Endodermal cell (in vitro differentiated cells): ENCODE data around the gene CYBB. TPM values are rescaled to one million over a fixed set of nuclear protein-coding genes. Genes with fewer than 3 reads are reported as not detected.

Source experiments
- DNase-seq: peaks from one replicate; pipeline ENCODE4 v3.0.0-alpha.2; 2017
- H3K27ac ChIP-seq: 2 replicates; pipeline ENCODE4 v1.5.1; 2013; ENCODE audit warnings: mild to moderate bottlenecking, low read depth, low read length, moderate library complexity
- H3K27me3 ChIP-seq: 2 replicates; pipeline ENCODE4 v1.6.1; 2013; ENCODE audit warnings: mild to moderate bottlenecking, low read length, moderate library complexity; ENCODE audit not compliant: insufficient read depth, control insufficient read depth, poor library complexity, severe bottlenecking
- H3K36me3 ChIP-seq: 2 replicates; pipeline ENCODE4 v1.7.0; 2013; ENCODE audit warnings: mild to moderate bottlenecking, low read length, moderate library complexity; ENCODE audit not compliant: control insufficient read depth, insufficient read depth
- H3K4me1 ChIP-seq: one replicate; pipeline ENCODE4 v1.7.0; 2013; ENCODE audit warnings: low read length; ENCODE audit not compliant: control insufficient read depth, insufficient read depth
- H3K4me3 ChIP-seq: 2 replicates; pipeline ENCODE4 v1.5.1; 2013; ENCODE audit warnings: mild to moderate bottlenecking, low read length, moderate library complexity
- H3K9ac ChIP-seq: 2 replicates; pipeline ENCODE4 v1.6.1; 2013; ENCODE audit warnings: mild to moderate bottlenecking, low read length, moderate library complexity; ENCODE audit not compliant: poor library complexity, severe bottlenecking; ENCODE audit errors: extremely low read depth
- H3K9me3 ChIP-seq: 2 replicates; pipeline ENCODE4 v1.6.1; 2013; ENCODE audit warnings: mild to moderate bottlenecking, low read length, moderate library complexity; ENCODE audit not compliant: control insufficient read depth
- H3K27ac Mint-ChIP-seq: 2 replicates; pipeline ENCODE4 v1.8.0; 2020; ENCODE audit warnings: mixed read lengths
- H3K27me3 Mint-ChIP-seq: 2 replicates; pipeline ENCODE4 v1.8.0; 2021; ENCODE audit warnings: mild to moderate bottlenecking, mixed read lengths; ENCODE audit not compliant: insufficient read depth
- H3K36me3 Mint-ChIP-seq: 2 replicates; pipeline ENCODE4 v1.8.0; 2020; ENCODE audit warnings: low read depth, mixed read lengths
- H3K4me1 Mint-ChIP-seq: 2 replicates; pipeline ENCODE4 v1.8.0; 2020; ENCODE audit warnings: mixed read lengths
- H3K4me3 Mint-ChIP-seq: 2 replicates; pipeline ENCODE4 v1.8.0; 2020; ENCODE audit warnings: mild to moderate bottlenecking, moderate library complexity, mixed read lengths
- H3K9me3 Mint-ChIP-seq: 2 replicates; pipeline ENCODE4 v1.8.0; 2020; ENCODE audit warnings: mild to moderate bottlenecking, mixed read lengths
- CTCF ChIP-seq: fragments of 200-600 bp; sonication (generic); conservative IDR thresholded peaks from 2 replicates; pipeline ENCODE4 v1.5.0; 2021; ENCODE audit warnings: antibody characterized with exemption, mild to moderate bottlenecking
- WGBS, 2 experiments: methylation state at CpG; one replicate each; pipeline versions ENCODE4 v1.1.5 to v1.1.7; 2013; ENCODE audit warnings: missing lambda C conversion rate in 2 of 2, mixed read lengths in 1 of 2; ENCODE audit not compliant: insufficient coverage in 1 of 2, insufficient read length in 1 of 2; 5-methylcytosine and 5-hydroxymethylcytosine counted together
- total RNA-seq, 2 donors: library from RNA; stranded (reverse); fragmentation: NEBNext Ultra II Directional in 1 of 2; extraction: Animal tissue kit (Norgen Biotek cat#: 25700) in 1 of 2; gene quantifications; 2 replicates in 1 of 2; 3 replicates in 1 of 2; pipeline ENCODE4 v1.2.1, GENCODE V29; 2021

CYBB gene
- total RNA-seq, 2 donors from 2014 or later, result not detected

- no peak overlapping the region for H3K4me3 Mint-ChIP-seq
- H3K27ac ChIP-seq, result no peak overlapping the region
- H3K36me3 Mint-ChIP-seq, result no peaks in the 10 kb centered on the region
- no peak overlapping the region for H3K27ac Mint-ChIP-seq
- no peaks in the 10 kb centered on the region for H3K9me3 ChIP-seq
- H3K27me3 Mint-ChIP-seq, result no peaks in the 10 kb centered on the region
- no peak overlapping the region for H3K9ac ChIP-seq
- H3K27me3 ChIP-seq, result no peaks in the 10 kb centered on the region
- no peak for DNase-seq
- peaks cover 29% of the 10 kb centered on the region for H3K9me3 Mint-ChIP-seq
- H3K4me1 ChIP-seq, result no peaks in the 10 kb centered on the region
- peaks cover 13% of the 10 kb centered on the region for H3K4me1 Mint-ChIP-seq
- H3K36me3 ChIP-seq, result no peaks in the 10 kb centered on the region
- TF ChIP-seq CTCF, result no peak
- H3K4me3 ChIP-seq, result no peak overlapping the region
- WGBS, 2 experiments, result no CpG with 5 or more reads among the region's 1 CpG
Observed at GRCh38 chrX:37820646-37821045, 40.8 kb downstream of the CYBB start.

GRCh38 chrX:37824491-37825214, 44.8 kb downstream of the CYBB start:
- H3K9ac ChIP-seq, result no peak overlapping the region
- Mint-ChIP-seq H3K36me3 (no peaks in the 10 kb centered on the region), H3K4me1 (peaks cover 9% of the 10 kb centered on the region), H3K9me3 (peaks cover 35% of the 10 kb centered on the region), H3K27me3 (no peaks in the 10 kb centered on the region), H3K27ac (no peak overlapping the region), H3K4me3 (no peak overlapping the region)
- no peak for DNase-seq
- WGBS, 2 experiments, result 100% methylated on average over 1 of the region's 1 CpG; no CpG with 5 or more reads in 1 of the 2 experiments
- no peaks in the 10 kb centered on the region for H3K27me3 ChIP-seq
- no peak overlapping the region for H3K4me3 ChIP-seq
- no peaks in the 10 kb centered on the region for H3K36me3 ChIP-seq
- TF ChIP-seq CTCF, result no peak
- no peaks in the 10 kb centered on the region for H3K4me1 ChIP-seq
- no peak overlapping the region for H3K27ac ChIP-seq
- no peaks in the 10 kb centered on the region for H3K9me3 ChIP-seq

DNA sequence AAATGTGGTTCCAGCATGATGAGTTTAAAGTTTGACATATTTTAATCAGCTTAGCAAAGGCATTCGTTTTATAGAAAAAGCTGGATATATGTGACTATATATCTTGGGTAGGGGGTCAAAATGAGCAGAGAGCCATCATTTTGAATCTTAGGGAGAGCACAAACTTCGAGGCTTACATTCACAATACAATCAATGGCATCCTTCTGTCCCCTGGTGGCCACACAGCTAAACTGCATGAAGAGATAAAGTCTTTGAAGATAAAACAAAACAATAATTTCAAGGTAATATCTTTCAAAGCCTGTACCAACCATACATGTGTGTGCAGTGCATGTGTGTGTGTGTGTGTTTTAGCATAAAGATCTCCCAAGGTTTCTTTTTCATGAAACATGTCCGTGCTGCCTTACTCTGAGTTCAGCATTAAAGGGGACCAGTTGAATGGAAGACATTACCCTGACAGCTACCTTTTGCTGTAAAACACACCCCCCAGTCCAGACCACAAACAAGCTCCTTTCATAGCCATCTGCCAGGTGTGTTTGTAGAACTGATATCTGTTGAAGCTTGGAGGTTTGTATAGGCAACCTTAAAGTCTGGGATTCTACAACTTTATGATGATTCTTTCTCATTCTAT, 45.5 kb downstream of the CYBB start:
- Mint-ChIP-seq H3K27ac (no peak overlapping the region), H3K36me3 (no peaks in the 10 kb centered on the region), H3K27me3 (no peaks in the 10 kb centered on the region), H3K4me3 (no peak overlapping the region), H3K9me3 (peaks cover 37% of the 10 kb centered on the region), H3K4me1 (peaks cover 9% of the 10 kb centered on the region)
- no peak overlapping the region for H3K9ac ChIP-seq
- H3K9me3 ChIP-seq, result no peaks in the 10 kb centered on the region
- H3K36me3 ChIP-seq, result no peaks in the 10 kb centered on the region
- no peaks in the 10 kb centered on the region for H3K27me3 ChIP-seq
- WGBS, 2 experiments, result 11% methylated on average over 3 of the region's 3 CpGs; no CpG with 5 or more reads in 1 of the 2 experiments
- H3K4me1 ChIP-seq, result no peaks in the 10 kb centered on the region
- TF ChIP-seq CTCF, result peak; percentile 86
- peak; percentile 74 for DNase-seq
- no peak overlapping the region for H3K4me3 ChIP-seq
- H3K27ac ChIP-seq, result no peak overlapping the region
